Measurements from ENCODE around the gene PCSK5. TPM values are rescaled to one million over a fixed set of nuclear protein-coding genes. Genes with fewer than 3 reads are reported as not detected.

Gene PCSK5
- total RNA-seq, 6 experiments from 2014 or later = 1.4 to 5.8 (median 3.5) TPM

- DNase-seq (no peak), ATAC-seq (no peak)
- Histone ChIP-seq H3K27me3 (no peaks in the 10 kb centered on the region), H3K4me3 (no peak overlapping the region), H3K36me3 (no peaks in the 10 kb centered on the region), H3K4me1 (peaks cover 0 to 12% (median 5%) of the 10 kb centered on the region in 4 donors), H3K9me3 (no peaks in the 10 kb centered on the region), H3K27ac (no peak overlapping the region)
- intact Hi-C loops (cut with DNase I) = no loop called here
- TF ChIP-seq, protein P1, sequence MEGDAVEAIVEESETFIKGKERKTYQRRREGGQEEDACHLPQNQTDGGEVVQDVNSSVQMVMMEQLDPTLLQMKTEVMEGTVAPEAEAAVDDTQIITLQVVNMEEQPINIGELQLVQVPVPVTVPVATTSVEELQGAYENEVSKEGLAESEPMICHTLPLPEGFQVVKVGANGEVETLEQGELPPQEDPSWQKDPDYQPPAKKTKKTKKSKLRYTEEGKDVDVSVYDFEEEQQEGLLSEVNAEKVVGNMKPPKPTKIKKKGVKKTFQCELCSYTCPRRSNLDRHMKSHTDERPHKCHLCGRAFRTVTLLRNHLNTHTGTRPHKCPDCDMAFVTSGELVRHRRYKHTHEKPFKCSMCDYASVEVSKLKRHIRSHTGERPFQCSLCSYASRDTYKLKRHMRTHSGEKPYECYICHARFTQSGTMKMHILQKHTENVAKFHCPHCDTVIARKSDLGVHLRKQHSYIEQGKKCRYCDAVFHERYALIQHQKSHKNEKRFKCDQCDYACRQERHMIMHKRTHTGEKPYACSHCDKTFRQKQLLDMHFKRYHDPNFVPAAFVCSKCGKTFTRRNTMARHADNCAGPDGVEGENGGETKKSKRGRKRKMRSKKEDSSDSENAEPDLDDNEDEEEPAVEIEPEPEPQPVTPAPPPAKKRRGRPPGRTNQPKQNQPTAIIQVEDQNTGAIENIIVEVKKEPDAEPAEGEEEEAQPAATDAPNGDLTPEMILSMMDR (IDR thresholded peaks at IDR 0.05) = no peak
- no peak for TF ChIP-seq POLR2A (IDR thresholded peaks at IDR 0.05)
Measured at GRCh38 chr9:76405868-76406267, 515.4 kb downstream of the PCSK5 start.

Measured in right lobe of liver (tissue), 6 donors.